Liver (tissue), 9 donors: ENCODE results near the gene ELOVL3. TPM values are rescaled to one million over a fixed set of nuclear protein-coding genes. Genes with fewer than 3 reads are reported as not detected.

Experiments
- DNase-seq: peaks from one replicate; pipeline ENCODE4 v3.0.0-alpha.2; 2017; ENCODE audit warnings: low spot score
- H3K27ac ChIP-seq, 2 donors: one replicate each; pipeline ENCODE4 v1.7.0; 2013; ENCODE audit warnings: inconsistent platforms in 2 of 2, low read length in 2 of 2, control low read depth in 1 of 2, low read depth in 1 of 2, mild to moderate bottlenecking in 1 of 2
- H3K27me3 ChIP-seq, 4 donors: one replicate each; pipeline versions ENCODE4 v1.6.1 to v1.7.0; 2013; ENCODE audit warnings: low read length in 3 of 4, inconsistent platforms in 1 of 4, mild to moderate bottlenecking in 1 of 4, moderate library complexity in 1 of 4; ENCODE audit not compliant: control insufficient read depth in 4 of 4, insufficient read depth in 4 of 4
- H3K36me3 ChIP-seq, 4 donors: one replicate each; pipeline versions ENCODE4 v1.6.1 to v1.7.0; 2013; ENCODE audit warnings: low read length in 3 of 4, mild to moderate bottlenecking in 3 of 4, low read depth in 1 of 4, moderate library complexity in 1 of 4; ENCODE audit not compliant: control insufficient read depth in 4 of 4, insufficient read depth in 3 of 4
- H3K4me1 ChIP-seq, 4 donors: one replicate each; pipeline versions ENCODE4 v1.6.1 to v1.7.0; 2013; ENCODE audit warnings: low read length in 3 of 4, mild to moderate bottlenecking in 3 of 4, moderate library complexity in 1 of 4; ENCODE audit not compliant: control insufficient read depth in 4 of 4, insufficient read depth in 4 of 4
- H3K4me3 ChIP-seq, 3 donors: one replicate each; pipeline versions ENCODE4 v1.6.1 to v1.7.0; 2013; ENCODE audit warnings: low read length in 3 of 3, control low read depth in 1 of 3, low read depth in 1 of 3, mild to moderate bottlenecking in 1 of 3
- H3K9ac ChIP-seq, 2 donors: one replicate each; pipeline ENCODE4 v1.7.0; 2013; ENCODE audit warnings: low read length in 2 of 2, mild to moderate bottlenecking in 2 of 2, moderate library complexity in 2 of 2, control low read depth in 1 of 2, low read depth in 1 of 2
- H3K9me3 ChIP-seq, 4 donors: one replicate each; pipeline versions ENCODE4 v1.6.1 to v1.7.0; 2013; ENCODE audit warnings: low read length in 3 of 4; ENCODE audit not compliant: control insufficient read depth in 4 of 4
- EGR1 ChIP-seq, 2 donors: IDR thresholded peaks; 2 replicates each; pipeline ENCODE4 v1.6.1; 2016 to 2018; ENCODE audit warnings: antibody characterized with exemption in 2 of 2, low read depth in 2 of 2
- FOXA1 ChIP-seq: IDR thresholded peaks from 2 replicates; pipeline ENCODE4 v1.6.1; 2016; ENCODE audit warnings: antibody characterized with exemption
- GABPA ChIP-seq, 2 donors: IDR thresholded peaks in 1 of 2; conservative IDR thresholded peaks in 1 of 2; 2 replicates each; pipeline ENCODE4 v1.6.1; 2016; ENCODE audit warnings: antibody characterized with exemption in 2 of 2, mild to moderate bottlenecking in 1 of 2, moderate library complexity in 1 of 2
- HNF4A ChIP-seq, 2 donors: conservative IDR thresholded peaks; 2 replicates each; pipeline ENCODE4 v1.6.1; 2016; ENCODE audit warnings: antibody characterized with exemption in 2 of 2, mild to moderate bottlenecking in 2 of 2
- HNF4G ChIP-seq: IDR thresholded peaks from 2 replicates; pipeline ENCODE4 v1.6.1; 2016; ENCODE audit warnings: antibody characterized with exemption
- JUND ChIP-seq, 2 donors: IDR thresholded peaks; 2 replicates each; pipeline ENCODE4 v1.6.1; 2016; ENCODE audit warnings: antibody characterized with exemption in 2 of 2
- RAD21 ChIP-seq, 2 donors: IDR thresholded peaks; 2 replicates each; pipeline ENCODE4 v1.6.1; 2016; ENCODE audit warnings: antibody characterized with exemption in 2 of 2, mild to moderate bottlenecking in 2 of 2
- SP1 ChIP-seq: IDR thresholded peaks from 2 replicates; pipeline ENCODE4 v1.6.1; 2018; ENCODE audit warnings: antibody characterized with exemption, mild to moderate bottlenecking
- TAF1 ChIP-seq: conservative IDR thresholded peaks from 2 replicates; pipeline ENCODE4 v1.6.1; 2016; ENCODE audit warnings: antibody characterized with exemption, mild to moderate bottlenecking
- YY1 ChIP-seq: IDR thresholded peaks from 2 replicates; pipeline ENCODE4 v1.6.1; 2016; ENCODE audit warnings: antibody characterized with exemption, mild to moderate bottlenecking
- WGBS: extraction: QIAGEN DNeasy Blood & Tissue Kit; methylation state at CpG from one replicate; pipeline ENCODE4 v1.1.7; 2013; 5-methylcytosine and 5-hydroxymethylcytosine counted together
- polyA plus RNA-seq, 2 donors: library from polyadenylated mRNA; stranded (reverse) in 1 of 2; unstranded in 1 of 2; fragments of 200-250 nt in 1 of 2; fragments of >200 nt in 1 of 2; fragmentation: Nextera tagmentation in 1 of 2; extraction: Ambion mirVana in 1 of 2; gene quantifications; one replicate each; pipeline versions ENCODE4 v1.2.1 to v1.2.3, GENCODE V29; 2013 to 2015
- total RNA-seq, 2 donors: library from RNA; depleted of rRNA; stranded (reverse); fragments of >200 nt; gene quantifications; one replicate each; pipeline ENCODE4 v1.2.3, GENCODE V29; 2014
- TF ChIP-seq, protein P1 (sequence below): IDR thresholded peaks from 2 replicates; pipeline ENCODE4 v1.6.1; 2016; ENCODE audit warnings: antibody characterized with exemption
- TF ChIP-seq, protein P2 (sequence below): IDR thresholded peaks from 2 replicates; pipeline ENCODE4 v1.6.1; 2016; ENCODE audit warnings: antibody characterized with exemption
- TF ChIP-seq, protein P3 (sequence below): IDR thresholded peaks from 2 replicates; pipeline ENCODE4 v1.6.1; 2016; ENCODE audit warnings: antibody characterized with exemption
- TF ChIP-seq, protein P4 (sequence below): IDR thresholded peaks from 2 replicates; pipeline ENCODE4 v1.6.1; 2016; ENCODE audit warnings: antibody characterized with exemption, mild to moderate bottlenecking
- donor health status: healthy.
- donor health status: healthy.
- donor health status: healthy.
- donor health status: healthy.
- donor health status: healthy.

ELOVL3 gene
- total and polyA plus RNA-seq, 4 donors: 0.42 TPM; not detected in 3

DNA sequence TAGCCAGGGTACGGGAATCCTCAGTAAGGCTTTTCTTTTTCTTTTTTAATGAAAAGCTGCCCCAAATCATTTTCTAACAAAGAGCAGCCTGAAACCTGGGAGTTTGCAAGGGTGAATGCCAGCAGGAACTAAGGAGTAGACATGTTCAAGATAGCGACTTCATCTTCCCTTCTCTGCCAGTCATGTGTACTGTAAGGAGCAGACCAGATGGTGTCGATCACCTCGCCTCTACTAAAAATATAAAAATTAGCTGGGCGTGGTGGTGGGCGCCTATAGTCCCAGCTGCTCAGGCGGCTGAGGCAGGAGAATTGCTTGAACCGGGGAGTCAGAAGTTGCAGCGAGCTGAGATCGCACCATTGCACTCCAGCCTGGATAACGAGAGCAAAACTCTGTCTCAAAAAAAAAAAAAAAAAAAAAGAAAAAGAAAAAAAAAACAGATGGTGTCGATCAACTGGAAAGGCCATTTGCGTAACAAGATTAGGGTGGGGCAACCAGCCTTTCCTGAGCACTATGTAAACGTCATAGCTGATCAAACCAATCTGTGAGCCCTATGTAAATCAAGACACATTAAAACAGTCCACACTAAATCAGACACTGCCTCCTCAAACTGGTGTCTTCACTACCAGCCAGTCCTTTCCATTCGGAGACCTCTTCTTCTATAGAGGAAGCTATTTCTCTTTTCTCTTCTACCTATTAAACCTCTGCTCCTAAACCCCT is 40.1 kb upstream of the ELOVL3 start:
- Histone ChIP-seq H3K4me1 (peaks cover 0 to 6% (median 3%) of the 10 kb centered on the region in 4 donors), H3K36me3 (no peaks in the 10 kb centered on the region), H3K27ac (no peak overlapping the region), H3K27me3 (no peaks in the 10 kb centered on the region), H3K9me3 (no peaks in the 10 kb centered on the region), H3K9ac (no peak overlapping the region), H3K4me3 (no peak overlapping the region)
- TF ChIP-seq HNF4A (conservative IDR thresholded peaks at IDR 0.05) (no peak), SP1 (no peak), EGR1 (IDR thresholded peaks at IDR 0.05; ENCODE audit: low read depth in 2 of 2) (no peak), GABPA (IDR thresholded peaks at IDR 0.05 in 1 of 2, conservative IDR thresholded peaks at IDR 0.05 in 1 of 2) (no peak), RAD21 (IDR thresholded peaks at IDR 0.05) (no peak), HNF4G (no peak), FOXA1 (no peak), YY1 (no peak)
- TF ChIP-seq, protein P1, sequence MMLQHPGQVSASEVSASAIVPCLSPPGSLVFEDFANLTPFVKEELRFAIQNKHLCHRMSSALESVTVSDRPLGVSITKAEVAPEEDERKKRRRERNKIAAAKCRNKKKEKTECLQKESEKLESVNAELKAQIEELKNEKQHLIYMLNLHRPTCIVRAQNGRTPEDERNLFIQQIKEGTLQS: no peak
- TF ChIP-seq, protein P2, sequence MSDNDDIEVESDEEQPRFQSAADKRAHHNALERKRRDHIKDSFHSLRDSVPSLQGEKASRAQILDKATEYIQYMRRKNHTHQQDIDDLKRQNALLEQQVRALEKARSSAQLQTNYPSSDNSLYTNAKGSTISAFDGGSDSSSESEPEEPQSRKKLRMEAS: no peak
- TF ChIP-seq, protein P3, sequence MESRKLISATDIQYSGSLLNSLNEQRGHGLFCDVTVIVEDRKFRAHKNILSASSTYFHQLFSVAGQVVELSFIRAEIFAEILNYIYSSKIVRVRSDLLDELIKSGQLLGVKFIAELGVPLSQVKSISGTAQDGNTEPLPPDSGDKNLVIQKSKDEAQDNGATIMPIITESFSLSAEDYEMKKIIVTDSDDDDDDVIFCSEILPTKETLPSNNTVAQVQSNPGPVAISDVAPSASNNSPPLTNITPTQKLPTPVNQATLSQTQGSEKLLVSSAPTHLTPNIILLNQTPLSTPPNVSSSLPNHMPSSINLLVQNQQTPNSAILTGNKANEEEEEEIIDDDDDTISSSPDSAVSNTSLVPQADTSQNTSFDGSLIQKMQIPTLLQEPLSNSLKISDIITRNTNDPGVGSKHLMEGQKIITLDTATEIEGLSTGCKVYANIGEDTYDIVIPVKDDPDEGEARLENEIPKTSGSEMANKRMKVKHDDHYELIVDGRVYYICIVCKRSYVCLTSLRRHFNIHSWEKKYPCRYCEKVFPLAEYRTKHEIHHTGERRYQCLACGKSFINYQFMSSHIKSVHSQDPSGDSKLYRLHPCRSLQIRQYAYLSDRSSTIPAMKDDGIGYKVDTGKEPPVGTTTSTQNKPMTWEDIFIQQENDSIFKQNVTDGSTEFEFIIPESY: no peak
- 87% methylated on average over 15 of the region's 15 CpGs for WGBS
- no peak for DNase-seq

DNA sequence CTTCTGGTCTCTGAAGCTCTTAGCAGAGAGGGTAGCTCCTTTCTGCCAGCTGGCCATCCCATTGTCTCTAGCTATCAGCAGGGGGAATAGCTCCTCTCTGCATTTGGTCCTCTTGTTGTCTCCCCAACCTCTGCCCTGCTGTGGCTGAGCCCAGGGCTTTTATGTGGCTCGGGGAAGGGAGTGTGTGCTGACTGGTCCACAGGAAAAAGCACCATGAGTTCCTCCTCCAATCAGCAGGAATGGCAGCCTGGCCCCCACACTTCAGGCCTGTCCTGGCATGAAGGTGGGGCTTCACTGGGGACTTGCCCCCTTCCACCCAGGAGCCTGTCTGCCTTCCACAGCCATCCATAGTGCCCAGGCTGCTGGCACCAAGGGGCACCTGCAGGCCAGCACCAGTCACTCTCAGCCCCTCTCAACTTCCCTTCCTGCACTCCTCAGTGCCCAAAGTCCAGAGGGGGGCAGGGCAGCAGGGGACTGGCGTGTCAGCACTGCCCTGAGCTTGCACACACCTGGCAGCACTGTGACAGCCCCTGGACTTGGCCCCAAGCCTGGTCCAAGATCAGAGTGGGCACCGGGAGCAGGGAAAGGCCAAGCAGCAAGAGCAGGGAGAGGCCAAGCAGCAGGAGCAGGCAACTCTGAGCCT is 37.7 kb upstream of the ELOVL3 start:
- 60% methylated on average over 3 of the region's 3 CpGs for WGBS

More for the DNA sequence above, 37.7 kb upstream of the ELOVL3 start:
- H3K27ac ChIP-seq: no peak overlapping the region
- no peak overlapping the region for H3K4me3 ChIP-seq
- no peak overlapping the region for H3K9ac ChIP-seq
- no peaks in the 10 kb centered on the region for H3K9me3 ChIP-seq
- TF ChIP-seq JUND (IDR thresholded peaks at IDR 0.05) (no peak), TAF1 (no peak), YY1 (no peak), EGR1 (IDR thresholded peaks at IDR 0.05; ENCODE audit: low read depth in 2 of 2) (no peak), RAD21 (IDR thresholded peaks at IDR 0.05) (no peak)
- TF ChIP-seq, protein P1: no peak
- TF ChIP-seq, protein P2: no peak
- TF ChIP-seq, protein P3: no peak
- TF ChIP-seq, protein P4, sequence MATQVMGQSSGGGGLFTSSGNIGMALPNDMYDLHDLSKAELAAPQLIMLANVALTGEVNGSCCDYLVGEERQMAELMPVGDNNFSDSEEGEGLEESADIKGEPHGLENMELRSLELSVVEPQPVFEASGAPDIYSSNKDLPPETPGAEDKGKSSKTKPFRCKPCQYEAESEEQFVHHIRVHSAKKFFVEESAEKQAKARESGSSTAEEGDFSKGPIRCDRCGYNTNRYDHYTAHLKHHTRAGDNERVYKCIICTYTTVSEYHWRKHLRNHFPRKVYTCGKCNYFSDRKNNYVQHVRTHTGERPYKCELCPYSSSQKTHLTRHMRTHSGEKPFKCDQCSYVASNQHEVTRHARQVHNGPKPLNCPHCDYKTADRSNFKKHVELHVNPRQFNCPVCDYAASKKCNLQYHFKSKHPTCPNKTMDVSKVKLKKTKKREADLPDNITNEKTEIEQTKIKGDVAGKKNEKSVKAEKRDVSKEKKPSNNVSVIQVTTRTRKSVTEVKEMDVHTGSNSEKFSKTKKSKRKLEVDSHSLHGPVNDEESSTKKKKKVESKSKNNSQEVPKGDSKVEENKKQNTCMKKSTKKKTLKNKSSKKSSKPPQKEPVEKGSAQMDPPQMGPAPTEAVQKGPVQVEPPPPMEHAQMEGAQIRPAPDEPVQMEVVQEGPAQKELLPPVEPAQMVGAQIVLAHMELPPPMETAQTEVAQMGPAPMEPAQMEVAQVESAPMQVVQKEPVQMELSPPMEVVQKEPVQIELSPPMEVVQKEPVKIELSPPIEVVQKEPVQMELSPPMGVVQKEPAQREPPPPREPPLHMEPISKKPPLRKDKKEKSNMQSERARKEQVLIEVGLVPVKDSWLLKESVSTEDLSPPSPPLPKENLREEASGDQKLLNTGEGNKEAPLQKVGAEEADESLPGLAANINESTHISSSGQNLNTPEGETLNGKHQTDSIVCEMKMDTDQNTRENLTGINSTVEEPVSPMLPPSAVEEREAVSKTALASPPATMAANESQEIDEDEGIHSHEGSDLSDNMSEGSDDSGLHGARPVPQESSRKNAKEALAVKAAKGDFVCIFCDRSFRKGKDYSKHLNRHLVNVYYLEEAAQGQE: no peak
- H3K27me3 ChIP-seq: no peaks in the 10 kb centered on the region
- H3K36me3 ChIP-seq: no peaks in the 10 kb centered on the region
- peaks cover 0 to 6% (median 3%) of the 10 kb centered on the region in 4 donors for H3K4me1 ChIP-seq
- DNase-seq: no peak
